Fibroblast of lung (primary cell): ENCODE measurements around the gene KCND3. TPM values are rescaled to one million over a fixed set of nuclear protein-coding genes. Genes with fewer than 3 reads are reported as not detected.

ENCODE experiments used
- DNase-seq, 2 donors: peaks; one replicate each; pipeline versions ENCODE4 v3.0.0 to v3.0.0-alpha.2; 2010; ENCODE audit warnings: low read depth in 2 of 2
- H2AFZ ChIP-seq: 2 replicates; pipeline ENCODE4 v1.5.1; 2012; ENCODE audit warnings: low read length, control low read depth, inconsistent platforms
- H3K27ac ChIP-seq: 2 replicates; pipeline ENCODE4 v1.5.1; 2011; ENCODE audit warnings: low read length, control low read depth; ENCODE audit not compliant: insufficient read depth
- H3K27me3 ChIP-seq: 2 replicates; pipeline ENCODE4 v1.5.1; 2011; ENCODE audit warnings: mild to moderate bottlenecking, low read length; ENCODE audit not compliant: control insufficient read depth, insufficient read depth
- H3K36me3 ChIP-seq: 2 replicates; pipeline ENCODE4 v1.5.1; 2011; ENCODE audit warnings: low read length; ENCODE audit not compliant: control insufficient read depth, insufficient read depth
- H3K4me1 ChIP-seq: 2 replicates; pipeline ENCODE4 v1.5.1; 2011; ENCODE audit warnings: low read length; ENCODE audit not compliant: control insufficient read depth, insufficient read depth; ENCODE audit errors: extremely low read depth
- H3K4me2 ChIP-seq: 2 replicates; pipeline ENCODE4 v1.5.1; 2011; ENCODE audit warnings: low read length, control low read depth; ENCODE audit not compliant: insufficient read depth; ENCODE audit errors: extremely low read depth
- H3K4me3 ChIP-seq, 4 experiments: fragments of 200-600 bp in 1 of 4; sonication (generic) in 1 of 4; replicated peaks in 1 of 4; 2 replicates each; pipeline ENCODE4 v1.5.1; 2011 to 2016; ENCODE audit warnings: low read length in 4 of 4, low read depth in 3 of 4, mild to moderate bottlenecking in 3 of 4, control low read depth in 2 of 4, inconsistent platforms in 1 of 4, mixed read lengths in 1 of 4; ENCODE audit not compliant: insufficient read depth in 1 of 4; ENCODE audit errors: control extremely low read depth in 1 of 4
- H3K79me2 ChIP-seq: 2 replicates; pipeline ENCODE4 v1.5.1; 2012; ENCODE audit warnings: mild to moderate bottlenecking, low read length, inconsistent platforms; ENCODE audit not compliant: control insufficient read depth, insufficient read depth
- H3K9ac ChIP-seq: 2 replicates; pipeline ENCODE4 v1.5.1; 2011; ENCODE audit warnings: mild to moderate bottlenecking, low read length, control low read depth; ENCODE audit not compliant: insufficient read depth
- H3K9me3 ChIP-seq: 2 replicates; pipeline ENCODE4 v1.5.1; 2012; ENCODE audit warnings: low read depth, low read length; ENCODE audit not compliant: control insufficient read depth, insufficient read depth
- H4K20me1 ChIP-seq: 2 replicates; pipeline ENCODE4 v1.5.1; 2011; ENCODE audit warnings: low read length; ENCODE audit not compliant: control insufficient read depth, insufficient read depth; ENCODE audit errors: extremely low read depth
- EZH2 ChIP-seq: IDR thresholded peaks from 2 replicates; pipeline ENCODE4 v1.5.1; 2012; ENCODE audit warnings: low read length, control low read depth, mild to moderate bottlenecking; ENCODE audit errors: missing control alignments
- polyA plus RNA-seq, 2 donors: library from polyadenylated mRNA; depleted of rRNA in 1 of 2; stranded (reverse) in 1 of 2; unstranded in 1 of 2; fragments of >200 nt; gene quantifications; 2 replicates each; pipeline ENCODE4 v1.2.1, GENCODE V29; 2011 to 2012; ENCODE audit warnings: missing spikeins in 1 of 2
- total RNA-seq: library from RNA; depleted of rRNA; stranded (reverse); fragments of >200 nt; gene quantifications from 2 replicates; pipeline ENCODE4 v1.2.1, GENCODE V29; 2014
- TF ChIP-seq, protein P1 (sequence below), 2 donors: IDR thresholded peaks in 1 of 2; conservative IDR thresholded peaks in 1 of 2; 1 replicate in 1 of 2; 2 replicates in 1 of 2; pipeline ENCODE4 v1.5.1; 2011 to 2012; ENCODE audit warnings: low read length in 2 of 2, control low read depth in 1 of 2, inconsistent platforms in 1 of 2, low read depth in 1 of 2, mild to moderate bottlenecking in 1 of 2

KCND3 gene
- total and polyA plus RNA-seq, 2 donors (not counting 1 experiment from before 2014, with no cell fraction given), result 0.66 to 9.3 TPM

DNA sequence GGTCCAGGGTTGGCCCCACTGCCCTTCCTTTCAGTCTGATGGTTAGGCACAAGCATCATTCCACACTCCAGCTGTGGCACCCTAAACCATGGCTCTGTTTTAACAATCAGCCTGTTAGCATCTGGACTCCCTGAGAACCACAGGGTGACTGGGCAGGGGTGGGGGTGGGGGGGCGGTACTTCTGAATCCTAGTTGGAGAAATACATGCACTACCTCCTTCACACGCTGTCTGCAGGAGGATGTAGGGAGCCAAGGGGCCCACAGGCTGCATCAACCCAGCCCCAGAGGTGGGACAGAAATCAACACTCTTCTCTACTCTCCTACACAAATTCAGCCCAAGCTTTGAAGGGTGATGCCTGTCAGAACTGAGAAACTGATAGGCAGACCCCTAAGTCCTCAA is 209.9 kb downstream of the KCND3 start:
- Histone ChIP-seq H3K27me3 (no peaks in the 10 kb centered on the region), H3K4me2 (no peak overlapping the region), H3K4me3 (no peak overlapping the region), H3K4me1 (peaks cover 2% of the 10 kb centered on the region), H3K79me2 (no peaks in the 10 kb centered on the region), H3K9me3 (no peaks in the 10 kb centered on the region), H3K36me3 (no peaks in the 10 kb centered on the region), H4K20me1 (no peaks in the 10 kb centered on the region), H3K27ac (peak overlapping the region; percentile 25), H2AFZ (no peak overlapping the region), H3K9ac (no peak overlapping the region)
- no peak for TF ChIP-seq EZH2
- TF ChIP-seq, protein P1, sequence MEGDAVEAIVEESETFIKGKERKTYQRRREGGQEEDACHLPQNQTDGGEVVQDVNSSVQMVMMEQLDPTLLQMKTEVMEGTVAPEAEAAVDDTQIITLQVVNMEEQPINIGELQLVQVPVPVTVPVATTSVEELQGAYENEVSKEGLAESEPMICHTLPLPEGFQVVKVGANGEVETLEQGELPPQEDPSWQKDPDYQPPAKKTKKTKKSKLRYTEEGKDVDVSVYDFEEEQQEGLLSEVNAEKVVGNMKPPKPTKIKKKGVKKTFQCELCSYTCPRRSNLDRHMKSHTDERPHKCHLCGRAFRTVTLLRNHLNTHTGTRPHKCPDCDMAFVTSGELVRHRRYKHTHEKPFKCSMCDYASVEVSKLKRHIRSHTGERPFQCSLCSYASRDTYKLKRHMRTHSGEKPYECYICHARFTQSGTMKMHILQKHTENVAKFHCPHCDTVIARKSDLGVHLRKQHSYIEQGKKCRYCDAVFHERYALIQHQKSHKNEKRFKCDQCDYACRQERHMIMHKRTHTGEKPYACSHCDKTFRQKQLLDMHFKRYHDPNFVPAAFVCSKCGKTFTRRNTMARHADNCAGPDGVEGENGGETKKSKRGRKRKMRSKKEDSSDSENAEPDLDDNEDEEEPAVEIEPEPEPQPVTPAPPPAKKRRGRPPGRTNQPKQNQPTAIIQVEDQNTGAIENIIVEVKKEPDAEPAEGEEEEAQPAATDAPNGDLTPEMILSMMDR (conservative IDR thresholded peaks at IDR 0.05 in 1 of 2, IDR thresholded peaks at IDR 0.05 in 1 of 2; ENCODE audit: low read depth in 1 of 2, low read length in 2 of 2), result no peak
- DNase-seq, result no peak

DNA sequence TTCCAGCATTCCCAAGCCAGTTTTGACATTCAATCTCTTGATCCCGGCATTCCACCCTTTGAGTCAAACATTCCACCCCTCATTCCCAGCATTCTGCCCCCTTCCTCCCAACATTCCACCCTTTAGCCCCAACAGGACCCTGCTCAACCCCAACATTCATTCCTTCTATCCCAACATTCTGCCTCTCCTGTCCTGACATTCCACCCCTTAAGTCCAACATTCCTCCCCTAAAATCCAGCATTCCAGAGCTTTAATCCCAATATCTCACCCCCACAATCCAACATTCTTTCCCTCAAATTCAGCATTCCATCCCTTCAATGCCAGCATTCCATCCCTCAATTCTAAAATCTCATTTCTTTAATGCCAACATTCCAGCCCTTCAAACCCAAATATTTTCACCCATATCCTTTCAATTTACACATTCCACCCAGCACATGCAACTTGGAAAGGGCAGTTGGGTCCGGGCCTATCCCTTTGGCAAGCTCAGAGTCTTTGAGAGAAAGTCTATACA is 210.9 kb downstream of the KCND3 start:
- Histone ChIP-seq H3K79me2 (no peaks in the 10 kb centered on the region), H3K4me2 (no peak overlapping the region), H3K9ac (no peak overlapping the region), H3K27me3 (no peaks in the 10 kb centered on the region), H3K36me3 (no peaks in the 10 kb centered on the region), H2AFZ (no peak overlapping the region), H3K27ac (peak overlapping the region; percentile 25), H3K4me1 (peaks cover 2% of the 10 kb centered on the region), H3K9me3 (no peaks in the 10 kb centered on the region), H3K4me3 (no peak overlapping the region), H4K20me1 (no peaks in the 10 kb centered on the region)
- peak in 1 of 2 donors; percentile 46 for DNase-seq
- TF ChIP-seq EZH2, result no peak
- TF ChIP-seq, protein P1 (conservative IDR thresholded peaks at IDR 0.05 in 1 of 2, IDR thresholded peaks at IDR 0.05 in 1 of 2; ENCODE audit: low read depth in 1 of 2, low read length in 2 of 2), result no peak

DNA sequence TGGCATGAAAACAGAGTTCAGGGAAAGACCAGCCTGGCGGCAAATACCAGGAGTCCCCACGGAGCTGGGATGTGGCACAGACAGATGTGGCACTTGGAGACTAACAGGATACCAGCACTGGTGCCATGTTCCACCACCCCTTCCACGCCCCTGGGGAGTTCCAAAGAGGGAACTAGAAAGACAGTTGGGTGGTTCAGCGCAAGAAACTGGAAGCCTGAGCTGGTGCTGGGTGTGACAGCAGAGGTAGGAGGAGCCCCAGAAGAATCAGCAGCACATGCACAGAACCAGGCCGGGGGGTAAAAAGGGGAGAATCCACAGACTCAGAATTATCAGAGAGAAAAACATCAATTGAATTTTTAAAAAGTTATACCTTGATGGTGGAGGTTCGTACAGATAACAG is 211.4 kb downstream of the KCND3 start:
- no peak for DNase-seq
- Histone ChIP-seq H2AFZ (no peak overlapping the region), H3K27me3 (no peaks in the 10 kb centered on the region), H4K20me1 (no peaks in the 10 kb centered on the region), H3K79me2 (no peaks in the 10 kb centered on the region), H3K27ac (peak overlapping the region; percentile 7), H3K9me3 (no peaks in the 10 kb centered on the region), H3K9ac (no peak overlapping the region), H3K36me3 (no peaks in the 10 kb centered on the region), H3K4me2 (no peak overlapping the region), H3K4me3 (no peak overlapping the region), H3K4me1 (peaks cover 2% of the 10 kb centered on the region)
- TF ChIP-seq EZH2, result no peak
- TF ChIP-seq, protein P1 (conservative IDR thresholded peaks at IDR 0.05 in 1 of 2, IDR thresholded peaks at IDR 0.05 in 1 of 2; ENCODE audit: low read depth in 1 of 2, low read length in 2 of 2), result no peak
